Subcutaneous adipose tissue (tissue), 4 donors: ENCODE results near the gene REST. TPM values are rescaled to one million over a fixed set of nuclear protein-coding genes. Genes with fewer than 3 reads are reported as not detected.

Source experiments
- total RNA-seq, 4 donors: library from RNA; depleted of rRNA; stranded (reverse); fragments of >200 nt; gene quantifications; one replicate each; pipeline ENCODE4 v1.1.0, GENCODE V29; 2016
- TF ChIP-seq, protein P1 (sequence below): fragments of 450-650 bp; IDR thresholded peaks from one replicate; pipeline ENCODE4 v1.5.1; 2016; ENCODE audit warnings: low read depth, mild to moderate bottlenecking, control low read depth, antibody characterized with exemption, moderate library complexity

REST gene
- total RNA-seq, result 10 to 100 TPM; 25.1 to 37.2 (median 32.1) TPM

- TF ChIP-seq, protein P1, sequence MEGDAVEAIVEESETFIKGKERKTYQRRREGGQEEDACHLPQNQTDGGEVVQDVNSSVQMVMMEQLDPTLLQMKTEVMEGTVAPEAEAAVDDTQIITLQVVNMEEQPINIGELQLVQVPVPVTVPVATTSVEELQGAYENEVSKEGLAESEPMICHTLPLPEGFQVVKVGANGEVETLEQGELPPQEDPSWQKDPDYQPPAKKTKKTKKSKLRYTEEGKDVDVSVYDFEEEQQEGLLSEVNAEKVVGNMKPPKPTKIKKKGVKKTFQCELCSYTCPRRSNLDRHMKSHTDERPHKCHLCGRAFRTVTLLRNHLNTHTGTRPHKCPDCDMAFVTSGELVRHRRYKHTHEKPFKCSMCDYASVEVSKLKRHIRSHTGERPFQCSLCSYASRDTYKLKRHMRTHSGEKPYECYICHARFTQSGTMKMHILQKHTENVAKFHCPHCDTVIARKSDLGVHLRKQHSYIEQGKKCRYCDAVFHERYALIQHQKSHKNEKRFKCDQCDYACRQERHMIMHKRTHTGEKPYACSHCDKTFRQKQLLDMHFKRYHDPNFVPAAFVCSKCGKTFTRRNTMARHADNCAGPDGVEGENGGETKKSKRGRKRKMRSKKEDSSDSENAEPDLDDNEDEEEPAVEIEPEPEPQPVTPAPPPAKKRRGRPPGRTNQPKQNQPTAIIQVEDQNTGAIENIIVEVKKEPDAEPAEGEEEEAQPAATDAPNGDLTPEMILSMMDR, result no peak
Observed at GRCh38 chr4:56907489-56908205, at the start of gene REST. Gene REST (plus strand): TSS chr4:56907900. CDS start chr4:56910639, 2,739 bp downstream.

DNA sequence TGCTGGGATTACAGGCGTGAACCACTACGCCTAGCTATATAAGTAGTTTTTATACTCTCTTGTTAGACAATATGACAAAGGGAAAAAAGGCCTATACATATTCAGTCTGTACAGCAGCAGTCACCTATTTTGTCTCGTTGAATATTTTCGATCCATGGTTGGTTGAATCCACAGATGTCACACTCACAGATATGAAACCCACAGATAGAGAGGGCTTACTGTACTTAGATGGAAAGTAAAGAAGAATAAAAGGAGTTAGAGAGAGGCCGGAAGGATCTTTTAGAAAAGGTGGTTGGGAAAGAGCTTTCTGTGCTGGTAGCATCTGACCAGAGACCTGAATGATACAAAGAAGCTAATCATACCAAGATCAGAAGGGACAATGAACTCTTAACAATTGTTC, 47.9 kb upstream of the REST start:
- TF ChIP-seq, protein P1, result no peak

DNA sequence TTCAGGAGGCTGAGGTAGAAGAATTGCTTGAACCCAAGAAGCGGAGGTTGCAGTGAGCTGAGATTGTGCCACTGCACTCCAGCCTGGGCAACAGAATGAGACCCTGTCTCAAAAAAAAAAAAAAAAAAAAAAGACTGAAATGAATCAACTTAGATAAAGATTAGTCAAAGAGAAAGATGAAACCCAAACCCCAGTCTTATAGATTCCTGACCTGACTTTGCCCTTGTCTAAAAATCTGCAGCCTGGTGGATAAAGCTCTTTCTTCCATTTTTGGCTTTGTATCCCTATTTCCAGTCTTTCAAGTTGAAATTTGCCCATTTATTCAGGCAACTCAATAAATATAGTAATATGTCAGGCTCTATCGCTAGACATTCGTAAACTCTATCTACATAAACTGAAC, 46.9 kb upstream of the REST start:
- TF ChIP-seq, protein P1, result no peak

DNA sequence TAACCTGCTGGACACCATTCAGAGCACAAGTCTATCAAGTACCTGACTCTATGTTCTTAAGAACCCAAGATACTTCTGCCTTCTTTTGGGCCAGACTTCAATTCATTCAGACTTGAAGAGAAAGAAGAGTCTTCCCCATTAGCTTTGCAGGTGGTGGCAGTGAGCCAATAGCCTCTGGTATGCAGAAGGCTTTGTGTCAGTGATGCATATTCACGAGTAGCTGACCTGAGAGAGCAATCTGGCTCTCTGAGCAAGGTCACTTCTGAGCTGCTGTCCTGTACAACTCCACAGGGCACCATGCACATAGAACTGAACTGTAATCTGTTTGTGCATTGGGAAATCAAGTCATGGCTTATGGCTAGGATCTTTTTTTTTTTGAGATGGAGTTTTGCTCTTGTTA, 46.3 kb upstream of the REST start:
- TF ChIP-seq, protein P1, result no peak

DNA sequence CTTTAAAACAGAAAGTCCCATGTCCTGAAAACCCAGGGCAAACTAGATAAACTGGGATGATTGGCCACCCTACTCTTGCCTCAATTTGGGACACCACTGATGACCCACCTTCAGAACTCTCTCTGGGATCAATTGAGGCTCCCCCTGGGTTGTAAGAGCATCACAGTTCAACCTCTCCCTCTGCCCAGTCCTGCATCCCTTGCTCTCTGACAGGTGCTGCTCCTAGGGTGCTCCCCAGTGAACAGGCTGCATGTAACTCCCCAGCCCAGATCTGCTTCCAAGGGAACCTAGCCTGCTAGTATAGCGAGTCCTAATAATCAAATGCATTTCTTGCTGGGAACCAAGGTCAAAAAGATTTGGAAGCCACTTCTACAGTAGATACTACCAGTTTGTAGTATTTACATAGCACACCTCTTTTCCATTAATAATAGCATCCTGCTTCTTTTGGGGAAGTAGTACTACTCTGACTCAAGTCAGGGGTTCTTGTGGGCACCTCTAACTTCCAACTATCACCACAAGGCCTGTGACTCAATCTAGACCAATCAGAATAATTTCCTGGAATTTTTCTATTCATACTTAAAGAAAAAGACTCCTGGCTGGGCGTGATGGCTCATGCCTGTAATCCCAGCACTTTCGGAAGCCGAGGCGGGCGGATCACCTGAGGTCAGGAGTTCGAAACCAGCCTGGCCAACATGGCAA, 44.1 kb upstream of the REST start:
- TF ChIP-seq, protein P1, result no peak

DNA sequence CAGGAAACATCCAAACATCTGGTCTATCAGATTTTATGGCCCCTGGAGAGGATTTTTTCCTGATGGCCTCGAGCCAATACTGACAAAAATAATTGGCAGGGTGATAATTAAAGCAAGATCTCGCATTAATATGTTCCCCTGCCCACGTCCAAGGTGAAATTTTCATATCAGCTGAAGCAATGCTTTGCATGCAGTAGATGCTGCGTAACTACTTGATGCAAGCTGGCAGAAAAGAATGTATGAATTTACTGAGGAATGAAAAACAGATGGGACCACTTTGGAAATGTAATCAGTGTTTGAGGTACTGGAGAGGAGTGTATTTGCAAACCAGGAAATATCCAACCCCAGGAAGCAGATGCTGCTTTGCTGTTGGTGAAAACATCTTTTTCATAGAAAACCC, 36.8 kb upstream of the REST start:
- TF ChIP-seq, protein P1, result no peak

- TF ChIP-seq, protein P1, result no peak
Observed at GRCh38 chr4:56871371-56871866, 36.3 kb upstream of the REST start.
